Trophoblast cell (in vitro differentiated cells and primary cell): Measurements from ENCODE around the gene RTN4R.

ENCODE experiments used
- DNase-seq, 2 donors: peaks; one replicate each; pipeline ENCODE4 v3.0.0-alpha.2; 2016
- H2AFZ ChIP-seq: 2 replicates; pipeline ENCODE4 v1.6.1; 2013; ENCODE audit warnings: low read length, moderate library complexity, mild to moderate bottlenecking; ENCODE audit not compliant: insufficient read depth, poor library complexity
- H2AK5ac ChIP-seq: 2 replicates; pipeline ENCODE4 v1.6.1; 2013; ENCODE audit warnings: mild to moderate bottlenecking, low read length
- H2BK120ac ChIP-seq: 2 replicates; pipeline ENCODE4 v1.6.1; 2013; ENCODE audit warnings: low read length, mild to moderate bottlenecking, moderate library complexity; ENCODE audit not compliant: insufficient read depth, poor library complexity
- H2BK12ac ChIP-seq: 2 replicates; pipeline ENCODE4 v1.6.1; 2013; ENCODE audit warnings: mild to moderate bottlenecking, low read length, moderate library complexity
- H2BK5ac ChIP-seq: 2 replicates; pipeline ENCODE4 v1.6.1; 2013; ENCODE audit warnings: low read length, low read depth, moderate library complexity, mild to moderate bottlenecking; ENCODE audit not compliant: poor library complexity
- H3K14ac ChIP-seq: 2 replicates; pipeline ENCODE4 v1.6.1; 2013; ENCODE audit warnings: mild to moderate bottlenecking, low read length
- H3K18ac ChIP-seq: 2 replicates; pipeline ENCODE4 v1.6.1; 2013; ENCODE audit warnings: mild to moderate bottlenecking, low read length
- H3K23ac ChIP-seq: 2 replicates; pipeline ENCODE4 v1.6.1; 2013; ENCODE audit warnings: low read length
- H3K27ac ChIP-seq: 2 replicates; pipeline ENCODE4 v1.5.1; 2013; ENCODE audit warnings: low read depth, mild to moderate bottlenecking, inconsistent platforms, low read length, moderate library complexity
- H3K27me3 ChIP-seq: 2 replicates; pipeline ENCODE4 v1.6.1; 2013; ENCODE audit warnings: inconsistent platforms, mild to moderate bottlenecking, low read length, moderate library complexity; ENCODE audit not compliant: insufficient read depth
- H3K36me3 ChIP-seq, 2 experiments: 1 replicate in 1 of 2; 2 replicates in 1 of 2; pipeline ENCODE4 v1.6.1; 2013; ENCODE audit warnings: low read length in 2 of 2, mild to moderate bottlenecking in 2 of 2, moderate library complexity in 1 of 2; ENCODE audit not compliant: insufficient read depth in 2 of 2, control insufficient read depth in 1 of 2
- H3K4ac ChIP-seq: 2 replicates; pipeline ENCODE4 v1.6.1; 2013; ENCODE audit warnings: low read depth, mild to moderate bottlenecking, low read length, moderate library complexity
- H3K4me1 ChIP-seq, 2 experiments: 1 replicate in 1 of 2; 2 replicates in 1 of 2; pipeline ENCODE4 v1.6.1; 2013; ENCODE audit warnings: low read length in 2 of 2, mild to moderate bottlenecking in 2 of 2, moderate library complexity in 1 of 2; ENCODE audit not compliant: insufficient read depth in 2 of 2, control insufficient read depth in 1 of 2
- H3K4me2 ChIP-seq: 2 replicates; pipeline ENCODE4 v1.6.1; 2013; ENCODE audit warnings: inconsistent platforms, mild to moderate bottlenecking, low read length, moderate library complexity
- H3K4me3 ChIP-seq: 2 replicates; pipeline ENCODE4 v1.5.1; 2013; ENCODE audit warnings: mild to moderate bottlenecking, low read depth, low read length, inconsistent platforms
- H3K79me1 ChIP-seq: one replicate; pipeline ENCODE4 v1.6.1; 2013; ENCODE audit warnings: low read length
- H3K79me2 ChIP-seq: 2 replicates; pipeline ENCODE4 v1.6.1; 2013; ENCODE audit warnings: low read length, mild to moderate bottlenecking; ENCODE audit not compliant: control insufficient read depth, insufficient read depth, poor library complexity
- H3K9ac ChIP-seq: 2 replicates; pipeline ENCODE4 v1.6.1; 2013; ENCODE audit warnings: mild to moderate bottlenecking, low read length
- H3K9me3 ChIP-seq: 2 replicates; pipeline ENCODE4 v1.6.1; 2013; ENCODE audit warnings: low read depth, mild to moderate bottlenecking, control low read depth, inconsistent platforms, low read length; ENCODE audit not compliant: insufficient read depth
- H4K12ac ChIP-seq: 2 replicates; pipeline ENCODE4 v1.6.1; 2013; ENCODE audit warnings: low read depth, mild to moderate bottlenecking, low read length, moderate library complexity
- H4K8ac ChIP-seq: 2 replicates; pipeline ENCODE4 v1.6.1; 2013; ENCODE audit warnings: low read depth, mild to moderate bottlenecking, low read length, moderate library complexity
- H4K91ac ChIP-seq: one replicate; pipeline ENCODE4 v1.6.1; 2013; ENCODE audit warnings: low read depth, mild to moderate bottlenecking, low read length, moderate library complexity
- WGBS: extraction: QIAGEN DNeasy Blood & Tissue Kit; methylation state at CpG from one replicate; pipeline ENCODE4 v1.1.7; 2013; ENCODE audit warnings: missing lambda C conversion rate; ENCODE audit not compliant: insufficient read length, insufficient coverage; ENCODE audit errors: extremely low coverage; 5-methylcytosine and 5-hydroxymethylcytosine counted together

The RTN4R gene

DNA sequence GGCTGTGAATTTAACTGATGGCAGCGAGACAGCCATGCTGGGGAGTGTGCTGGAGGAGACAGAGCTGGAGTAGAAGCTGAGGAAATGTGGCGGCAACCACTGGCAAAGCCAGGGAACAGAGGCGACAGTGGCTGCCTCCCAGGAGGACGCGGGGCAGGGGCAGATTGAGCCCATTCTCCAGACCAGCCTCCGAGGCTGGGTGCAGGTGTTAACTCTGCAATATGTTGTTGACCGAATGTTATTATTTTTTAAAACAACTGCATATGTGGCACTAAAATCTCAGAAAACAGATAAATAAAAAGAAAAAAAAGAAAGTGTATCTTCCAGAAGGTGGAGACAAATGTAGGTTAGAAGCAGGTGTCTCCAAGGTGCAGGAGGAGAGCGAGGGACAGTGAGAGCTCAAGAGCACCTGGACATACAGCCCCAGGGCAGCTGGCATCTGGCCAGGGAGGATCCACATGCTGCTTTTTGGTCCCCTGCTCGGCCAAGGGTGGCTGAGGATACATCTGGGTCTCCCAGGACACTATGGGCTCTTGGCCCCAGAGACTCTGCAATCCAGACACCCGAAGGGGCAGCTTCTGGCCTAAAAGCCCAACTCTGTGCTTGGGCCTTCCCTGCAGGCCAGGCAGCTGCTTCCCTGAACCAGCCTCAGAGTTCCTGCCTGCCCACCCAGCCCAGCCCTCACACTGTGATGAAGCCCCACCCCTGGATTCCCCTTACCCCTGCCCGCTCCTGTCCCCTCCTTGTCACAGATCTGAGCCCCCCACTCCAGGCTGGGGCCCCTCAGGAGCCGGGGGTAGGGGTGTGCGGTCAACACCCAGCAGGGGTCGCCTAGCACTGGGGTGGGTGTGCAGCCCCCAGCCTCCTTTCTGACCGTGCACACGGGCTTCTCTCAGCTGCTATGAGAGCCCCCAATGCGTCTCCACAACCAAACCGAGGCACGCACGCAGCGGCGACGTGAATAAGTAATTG is 12.9 kb downstream of the RTN4R start:
- Histone ChIP-seq H3K79me1 (no peaks in the 10 kb centered on the region), H3K4me3 (no peak overlapping the region), H3K18ac (no peak overlapping the region), H2BK5ac (no peak overlapping the region), H2BK12ac (no peak overlapping the region), H3K27me3 (no peaks in the 10 kb centered on the region), H3K9ac (no peak overlapping the region), H3K36me3 (no peaks in the 10 kb centered on the region), H3K4me1 (no peaks in the 10 kb centered on the region), H2AFZ (no peak overlapping the region), H3K4me2 (no peak overlapping the region), H4K91ac (no peak overlapping the region), H3K14ac (no peak overlapping the region), H3K27ac (no peak overlapping the region), H3K23ac (no peak overlapping the region), H3K79me2 (no peaks in the 10 kb centered on the region), H4K8ac (no peak overlapping the region), H2BK120ac (no peak overlapping the region), H3K9me3 (peaks cover 2% of the 10 kb centered on the region), H4K12ac (no peak overlapping the region), H3K4ac (no peak overlapping the region), H2AK5ac (no peak overlapping the region)
- DNase-seq: peak in 1 of 2 donors; percentile 25
- WGBS: no CpG with 5 or more reads among the region's 23 CpGs

DNA sequence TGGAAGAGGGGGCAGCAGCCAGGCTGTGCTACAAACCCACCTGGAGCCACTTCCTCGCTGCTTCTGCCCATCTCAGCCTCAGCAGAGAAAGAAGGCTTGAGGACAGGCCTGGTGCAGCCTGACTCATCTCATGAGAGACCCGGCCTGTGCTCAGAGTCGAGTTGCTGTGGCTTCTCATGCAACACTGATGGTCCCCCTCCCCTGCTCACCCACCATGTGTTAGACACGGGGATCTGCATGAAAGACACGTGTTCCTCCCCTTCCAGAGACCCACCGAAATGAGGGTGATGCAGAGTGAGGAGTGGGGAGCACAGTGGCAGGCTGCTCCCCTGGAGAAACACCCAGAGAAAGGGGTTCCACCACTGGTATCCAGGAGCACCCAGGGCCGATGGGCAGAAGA is 15.0 kb downstream of the RTN4R start:
- H3K18ac ChIP-seq: no peak overlapping the region
- no peak overlapping the region for H3K27ac ChIP-seq

DNA sequence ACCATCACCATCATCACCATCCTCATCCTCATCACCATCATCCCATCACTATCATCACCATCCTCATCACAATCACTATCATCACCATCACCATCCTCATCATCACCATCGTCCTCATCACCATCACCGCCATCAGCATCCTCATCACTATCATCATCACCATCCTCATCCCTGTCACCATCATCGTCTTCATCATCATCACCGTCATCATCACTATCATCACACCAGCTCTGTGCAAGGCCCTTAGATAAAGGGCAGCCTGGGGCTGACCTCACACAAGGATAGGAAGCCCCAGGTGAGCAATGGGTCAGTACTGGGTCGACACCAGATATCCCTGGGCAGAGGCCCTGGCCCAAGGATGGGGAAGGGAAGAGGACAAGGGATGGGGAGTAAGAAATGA is 16.1 kb downstream of the RTN4R start:
- Histone ChIP-seq H4K91ac (no peak overlapping the region), H2BK12ac (no peak overlapping the region), H3K27me3 (no peaks in the 10 kb centered on the region)

More for the DNA sequence above, 15.0 kb downstream of the RTN4R start:
- no peak overlapping the region for H3K4me3 ChIP-seq
- H3K9me3 ChIP-seq: peaks cover 2% of the 10 kb centered on the region
- no peaks in the 10 kb centered on the region for H3K4me1 ChIP-seq
- no peak overlapping the region for H2BK12ac ChIP-seq
- H2BK120ac ChIP-seq: no peak overlapping the region
- no peak overlapping the region for H3K14ac ChIP-seq
- no peaks in the 10 kb centered on the region for H3K79me1 ChIP-seq
- no peak overlapping the region for H4K8ac ChIP-seq
- H3K36me3 ChIP-seq: no peaks in the 10 kb centered on the region
- no peak overlapping the region for H2AFZ ChIP-seq
- H4K12ac ChIP-seq: no peak overlapping the region
- no peaks in the 10 kb centered on the region for H3K27me3 ChIP-seq
- H4K91ac ChIP-seq: no peak overlapping the region
- DNase-seq: no peak
- no peak overlapping the region for H3K4me2 ChIP-seq
- no CpG with 5 or more reads among the region's 7 CpGs for WGBS
- H3K79me2 ChIP-seq: no peaks in the 10 kb centered on the region
- no peak overlapping the region for H3K23ac ChIP-seq
- no peak overlapping the region for H2BK5ac ChIP-seq
- no peak overlapping the region for H3K9ac ChIP-seq
- H2AK5ac ChIP-seq: no peak overlapping the region
- H3K4ac ChIP-seq: no peak overlapping the region

DNA sequence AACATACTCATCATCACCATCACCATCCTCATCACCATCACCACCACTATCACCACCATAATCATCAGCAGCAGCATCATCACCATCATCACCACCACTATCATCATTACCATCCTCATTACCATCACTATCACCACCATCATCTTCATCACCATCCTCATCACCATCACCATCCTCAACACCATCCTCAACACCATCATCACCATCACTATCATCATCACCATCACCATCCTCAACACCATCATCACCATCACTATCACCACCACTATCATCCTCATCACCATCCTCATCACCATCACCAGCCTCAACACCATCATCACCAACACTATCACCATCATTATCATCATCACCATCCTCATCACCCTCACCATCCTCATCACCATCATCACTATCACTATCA is 16.6 kb downstream of the RTN4R start:
- Histone ChIP-seq H3K23ac (no peak overlapping the region), H2AK5ac (no peak overlapping the region), H3K9ac (no peak overlapping the region), H3K27ac (no peak overlapping the region), H3K36me3 (no peaks in the 10 kb centered on the region), H3K4me3 (no peak overlapping the region), H3K9me3 (peaks cover 2% of the 10 kb centered on the region), H4K12ac (no peak overlapping the region), H3K4me2 (no peak overlapping the region), H4K91ac (no peak overlapping the region), H3K14ac (no peak overlapping the region), H3K4ac (no peak overlapping the region), H3K79me2 (no peaks in the 10 kb centered on the region), H4K8ac (no peak overlapping the region), H2BK5ac (no peak overlapping the region), H2BK120ac (no peak overlapping the region), H3K4me1 (no peaks in the 10 kb centered on the region), H2AFZ (no peak overlapping the region), H2BK12ac (no peak overlapping the region), H3K18ac (no peak overlapping the region), H3K27me3 (no peaks in the 10 kb centered on the region), H3K79me1 (no peaks in the 10 kb centered on the region)
- no peak for DNase-seq

More for the DNA sequence above, 16.1 kb downstream of the RTN4R start:
- H3K4me1 ChIP-seq: no peaks in the 10 kb centered on the region
- H3K18ac ChIP-seq: no peak overlapping the region
- H3K79me1 ChIP-seq: no peaks in the 10 kb centered on the region
- no peak overlapping the region for H2BK5ac ChIP-seq
- H3K4me2 ChIP-seq: no peak overlapping the region
- no peak overlapping the region for H3K23ac ChIP-seq
- no peak overlapping the region for H2AK5ac ChIP-seq
- no peak overlapping the region for H2AFZ ChIP-seq
- H3K79me2 ChIP-seq: no peaks in the 10 kb centered on the region
- H3K14ac ChIP-seq: no peak overlapping the region
- no peak overlapping the region for H3K4me3 ChIP-seq
- no peak overlapping the region for H2BK120ac ChIP-seq
- no peak overlapping the region for H3K4ac ChIP-seq
- no peak for DNase-seq
- H3K9me3 ChIP-seq: peaks cover 2% of the 10 kb centered on the region
- H4K12ac ChIP-seq: no peak overlapping the region
- no peaks in the 10 kb centered on the region for H3K36me3 ChIP-seq
- no peak overlapping the region for H3K9ac ChIP-seq
- WGBS: no CpG with 5 or more reads among the region's 5 CpGs
- H3K27ac ChIP-seq: no peak overlapping the region
- H4K8ac ChIP-seq: no peak overlapping the region
